ENCODE data around the gene CDK1. TPM values are rescaled to one million over a fixed set of nuclear protein-coding genes. Genes with fewer than 3 reads are reported as not detected.

The CDK1 gene
- total RNA-seq, 1 donor from 2014 or later, result 25.2 TPM

GRCh38 chr10:60778971-60779796, 906 bp downstream of the CDK1 start:
- ATAC-seq, result no peak

GRCh38 chr10:60781661-60782060, 3.4 kb downstream of the CDK1 start:
- ATAC-seq, result no peak

DNA sequence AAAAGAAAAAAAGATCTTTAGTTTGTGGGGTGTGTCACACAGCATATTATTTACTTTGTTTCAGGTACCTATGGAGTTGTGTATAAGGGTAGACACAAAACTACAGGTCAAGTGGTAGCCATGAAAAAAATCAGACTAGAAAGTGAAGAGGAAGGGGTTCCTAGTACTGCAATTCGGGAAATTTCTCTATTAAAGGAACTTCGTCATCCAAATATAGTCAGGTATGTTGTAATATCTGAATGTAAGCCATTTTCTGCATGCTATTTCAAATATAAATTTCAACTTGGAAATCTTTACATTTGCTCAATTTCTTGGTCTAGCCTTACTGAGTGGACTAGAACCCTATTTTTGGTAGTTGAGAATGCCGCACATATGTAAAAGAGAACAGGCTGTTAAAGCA, 6.4 kb downstream of the CDK1 start:
- no peak for ATAC-seq

- ATAC-seq, result no peak
These were observed 10.3 kb downstream of the CDK1 start for GRCh38 chr10:60788544-60788943.

DNA sequence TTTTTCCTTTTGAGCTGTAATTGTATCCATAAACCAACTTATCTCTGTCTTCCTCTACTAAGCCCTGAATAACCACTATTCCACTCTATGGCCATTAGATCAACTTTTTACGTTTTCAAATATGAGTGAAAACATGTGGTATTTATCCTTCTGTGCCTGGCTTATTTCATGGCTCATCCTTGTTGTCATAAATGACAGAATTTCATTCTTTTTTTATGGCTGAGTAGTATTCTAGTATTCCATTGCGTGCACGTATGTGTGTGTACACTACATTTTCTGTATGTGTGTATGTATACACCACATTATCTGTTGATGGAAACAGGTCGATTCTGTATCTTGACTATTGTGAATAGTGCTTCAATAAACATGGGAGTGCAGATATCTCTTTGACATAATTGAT, 11.1 kb downstream of the CDK1 start:
- ATAC-seq, result no peak

- ATAC-seq, result no peak
These were observed 16.7 kb downstream of the CDK1 start for GRCh38 chr10:60794953-60795352.

GRCh38 chr10:60795465-60796202, 17.4 kb downstream of the CDK1 start:
- ATAC-seq, result no peak

GRCh38 chr10:60796481-60796880, 18.2 kb downstream of the CDK1 start:
- ATAC-seq, result no peak

GRCh38 chr10:60797200-60797599, 18.9 kb downstream of the CDK1 start:
- ATAC-seq, result no peak

GRCh38 chr10:60798031-60798430, 19.8 kb downstream of the CDK1 start:
- ATAC-seq, result no peak

GRCh38 chr10:60798870-60799269, 20.6 kb downstream of the CDK1 start:
- ATAC-seq, result no peak

GRCh38 chr10:60799971-60800650, 21.8 kb downstream of the CDK1 start:
- ATAC-seq, result no peak

DNA sequence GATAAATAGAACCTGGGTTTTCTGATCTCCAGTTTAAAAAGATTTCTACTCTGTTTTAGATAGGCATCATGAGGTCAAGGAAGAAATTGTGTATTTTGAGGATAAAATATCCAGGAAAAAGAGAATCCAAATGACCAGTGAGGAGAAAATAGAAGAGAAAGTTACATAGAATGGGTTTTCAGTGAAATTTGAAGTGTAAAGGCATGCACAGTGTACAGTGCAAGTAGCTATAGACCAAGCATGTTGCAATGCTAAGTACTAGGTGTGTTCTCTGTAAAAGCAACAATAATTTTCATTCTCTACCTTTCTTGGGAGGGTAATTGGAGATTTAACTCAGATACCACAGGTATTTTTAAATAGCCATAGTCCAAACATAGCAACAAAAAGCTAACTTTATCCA, 22.6 kb downstream of the CDK1 start:
- no peak for ATAC-seq

DNA sequence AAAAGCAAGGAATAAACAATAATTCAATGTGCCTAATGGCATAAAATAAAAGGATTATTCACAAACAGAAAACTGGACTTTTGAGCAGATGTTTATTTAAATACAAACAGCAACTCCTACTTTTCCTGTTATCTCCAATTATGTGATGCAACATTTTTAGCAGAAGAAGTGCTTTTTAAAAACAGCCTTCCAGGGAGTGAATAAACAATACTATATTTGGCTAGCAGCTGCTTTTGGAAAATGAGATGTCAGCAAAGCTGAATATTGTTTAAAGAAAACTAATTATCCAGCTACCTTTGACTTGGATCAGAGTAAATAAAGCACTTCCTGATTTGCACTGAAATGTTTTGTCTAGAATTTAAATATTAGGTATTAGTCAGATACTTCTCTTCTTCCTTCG, 23.2 kb downstream of the CDK1 start:
- no peak for ATAC-seq

GRCh38 chr10:60803433-60803832, 25.2 kb downstream of the CDK1 start:
- no peak for ATAC-seq

DNA sequence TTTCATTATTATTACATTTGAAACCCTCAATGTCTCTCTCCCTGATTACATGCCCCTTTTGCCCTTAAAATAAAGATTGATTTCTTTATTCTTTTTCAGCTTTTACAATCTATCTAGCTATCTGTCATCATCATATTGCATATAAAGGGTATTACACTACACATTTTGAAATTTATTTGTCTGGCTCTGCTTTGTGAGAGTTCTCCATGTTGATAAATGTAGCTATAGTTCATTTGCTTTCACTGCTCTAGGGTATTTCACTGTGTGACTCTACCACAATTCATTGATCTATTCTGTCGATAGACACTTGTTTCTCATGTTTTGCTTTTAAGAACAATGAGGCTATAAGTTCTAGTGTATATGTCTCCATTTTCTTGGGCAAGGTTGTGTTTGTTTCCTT, 25.6 kb downstream of the CDK1 start:
- no peak for ATAC-seq

GRCh38 chr10:60806921-60807320, 28.6 kb downstream of the CDK1 start:
- no peak for ATAC-seq

DNA sequence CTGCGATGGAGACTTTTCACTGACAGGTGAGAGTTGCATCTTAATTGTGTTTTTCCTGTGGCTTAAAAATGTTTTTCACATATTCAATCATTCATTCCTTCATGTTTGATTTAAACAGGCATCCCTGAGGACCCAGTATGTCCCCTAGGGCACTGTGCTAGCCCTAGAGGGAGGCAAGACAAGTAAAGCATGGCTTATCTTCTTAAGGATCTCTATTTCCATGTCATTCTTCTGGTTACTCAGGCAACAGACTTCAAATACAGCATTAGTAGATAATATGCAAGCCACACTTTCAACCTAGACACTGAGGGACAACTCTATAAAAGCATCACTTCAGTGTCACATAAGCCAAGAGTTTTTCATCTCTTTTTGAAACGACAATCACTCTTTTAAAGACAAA, 29.2 kb downstream of the CDK1 start:
- no peak for ATAC-seq

DNA sequence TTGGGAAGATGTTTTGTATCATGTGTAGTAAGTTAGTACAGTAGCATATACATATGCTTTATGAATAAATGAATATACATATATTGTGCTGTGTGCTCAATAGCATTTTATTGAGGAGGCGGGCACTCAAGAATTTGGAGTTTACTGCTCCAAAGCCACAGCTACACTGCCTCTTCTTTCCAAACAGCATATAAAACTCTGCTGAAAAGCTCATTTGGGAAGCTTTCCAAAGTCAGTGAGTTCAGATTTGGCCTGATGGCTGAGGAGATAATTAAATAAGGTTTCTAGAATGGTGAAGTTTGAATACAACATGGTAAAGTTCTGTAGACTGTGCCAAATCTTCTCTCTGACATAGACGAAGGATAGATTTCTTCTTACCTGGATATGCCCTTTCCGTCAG, 29.8 kb downstream of the CDK1 start:
- ATAC-seq, result no peak

- ATAC-seq, result peak; percentile 68
These were observed 30.9 kb downstream of the CDK1 start for GRCh38 chr10:60809157-60809556.

GRCh38 chr10:60810437-60811182, 32.3 kb downstream of the CDK1 start:
- ATAC-seq, result peak; percentile 86

DNA sequence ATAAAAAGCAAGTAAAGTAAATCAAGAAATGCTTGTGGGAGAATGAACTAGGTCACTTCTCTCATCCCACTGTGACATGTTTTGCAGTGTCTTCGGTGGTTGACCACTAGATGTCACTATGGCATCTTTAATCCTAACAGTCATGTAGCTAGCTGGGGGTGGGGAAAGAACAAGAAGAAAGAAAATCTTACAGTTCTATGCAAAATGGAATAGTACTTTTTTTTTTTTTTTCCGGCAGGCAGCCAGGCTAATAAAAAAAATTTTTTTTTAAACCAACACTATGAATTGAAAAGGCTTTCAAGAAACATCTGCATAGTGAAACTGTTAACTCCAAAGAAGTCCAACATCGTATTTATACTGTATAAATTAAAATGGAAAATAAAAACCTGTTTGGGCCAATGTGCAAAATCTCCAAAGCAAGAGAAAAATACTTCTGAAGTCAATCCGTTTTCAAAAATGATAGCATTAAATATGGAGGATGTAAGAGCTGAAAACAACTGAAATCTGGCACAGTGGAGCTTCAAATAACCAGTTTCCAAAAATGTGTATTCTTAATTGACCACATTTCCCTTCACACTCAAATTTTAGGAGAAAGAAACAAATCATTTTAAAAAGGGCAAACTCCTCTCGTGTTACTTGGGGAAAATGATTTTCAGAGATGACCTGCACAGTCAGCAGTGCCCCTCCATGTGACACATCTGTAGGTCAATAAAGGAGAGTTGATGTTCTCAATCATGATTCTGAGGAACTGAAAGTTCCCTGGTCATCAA, 38.5 kb downstream of the CDK1 start:
- ATAC-seq, result peak; percentile 81

Measured in esophagus mucosa (tissue), 1 donor.